HG02870 (cell line): ENCODE data around the gene CCDC88B.

ENCODE experiments used
- ATAC-seq: cut with Tn5 transposase; IDR thresholded peaks from one replicate; pipeline ENCODE4 v1.9.1; 2021; ENCODE audit warnings: mild to moderate bottlenecking, moderate library complexity; ENCODE audit not compliant: unreplicated experiment

The CCDC88B gene

GRCh38 chr11:64379160-64379559 is 39.2 kb downstream of the CCDC88B start:
- no peak for ATAC-seq

GRCh38 chr11:64379817-64380709 is 40.1 kb downstream of the CCDC88B start:
- ATAC-seq, result no peak

- ATAC-seq, result no peak
Measured at GRCh38 chr11:64381350-64381749, 41.3 kb downstream of the CCDC88B start.

- ATAC-seq, result no peak
Measured at GRCh38 chr11:64382047-64382446, 42.0 kb downstream of the CCDC88B start.

GRCh38 chr11:64382586-64382985 is 42.6 kb downstream of the CCDC88B start:
- no peak for ATAC-seq

GRCh38 chr11:64383580-64383979 is 43.6 kb downstream of the CCDC88B start:
- no peak for ATAC-seq

GRCh38 chr11:64384028-64384737 is 44.2 kb downstream of the CCDC88B start:
- no peak for ATAC-seq

GRCh38 chr11:64384981-64385944 is 45.3 kb downstream of the CCDC88B start:
- ATAC-seq, result no peak

GRCh38 chr11:64385945-64386704 is 46.1 kb downstream of the CCDC88B start:
- ATAC-seq, result no peak

- ATAC-seq, result no peak
Measured at GRCh38 chr11:64387916-64388315, 47.9 kb downstream of the CCDC88B start.

GRCh38 chr11:64388894-64389293 is 48.9 kb downstream of the CCDC88B start:
- ATAC-seq, result no peak

- ATAC-seq, result no peak
Measured at GRCh38 chr11:64389851-64390250, 49.8 kb downstream of the CCDC88B start.

- no peak for ATAC-seq
Measured at GRCh38 chr11:64390558-64390957, 50.6 kb downstream of the CCDC88B start.

- ATAC-seq, result no peak
Measured at GRCh38 chr11:64391839-64392238, 51.8 kb downstream of the CCDC88B start.

GRCh38 chr11:64395545-64396078 is 55.6 kb downstream of the CCDC88B start:
- no peak for ATAC-seq

GRCh38 chr11:64396079-64396591 is 56.1 kb downstream of the CCDC88B start:
- ATAC-seq, result no peak

- ATAC-seq, result no peak
Measured at GRCh38 chr11:64400102-64400501, 60.1 kb downstream of the CCDC88B start.

GRCh38 chr11:64400667-64401066 is 60.7 kb downstream of the CCDC88B start:
- ATAC-seq, result no peak

- no peak for ATAC-seq
Measured at GRCh38 chr11:64401775-64402174, 61.8 kb downstream of the CCDC88B start.

- no peak for ATAC-seq
Measured at GRCh38 chr11:64403106-64403505, 63.1 kb downstream of the CCDC88B start.
